Right ventricle myocardium inferior (tissue), 1 donor: ENCODE results near the gene ANKRD40CL. TPM values are rescaled to one million over a fixed set of nuclear protein-coding genes. Genes with fewer than 3 reads are reported as not detected.
"Not testable (repeated sequence)": the region's sequence is repeated elsewhere in the genome, so short reads cannot be mapped to it uniquely, and the experiment has no call there.

Experiments used
- ATAC-seq: fragments of 200-7000 bp; cut with Tn5 transposase; one replicate; pipeline ENCODE4 v1.9.1; 2020; ENCODE audit warnings: mild to moderate bottlenecking, moderate library complexity
- DNase-seq: peaks from one replicate; pipeline ENCODE4 v3.0.0; 2021; ENCODE audit errors: missing footprints
- intact Hi-C: fragments of 100-400 bp; cut with DNase I; formaldehyde crosslinking; loops from one replicate; pipeline ENCODE4 v1.11.0; 2022
- long read RNA-seq: library from polyadenylated mRNA; unstranded; transcript quantifications from one replicate; pipeline ENCODE4 v2.0.0, GENCODE V29; 2021
- total RNA-seq: library from RNA; stranded (reverse); fragmentation: NEBNext Ultra II Directional; extraction: Animal tissue kit (Norgen Biotek cat#: 25700); gene quantifications from one replicate; pipeline ENCODE4 v1.2.1, GENCODE V29; 2021
- donor health status: DM: no; HTN: yes; CAD: no; lungs with severe emphysema.

ANKRD40CL gene
- total RNA-seq: not detected
- long read RNA-seq: 0 reads

- ATAC-seq (no peak), DNase-seq (no peak)
- intact Hi-C loops: no loop called here
These were observed at the start of gene ANKRD40CL for GRCh38 chr17:50767446-50767845. Gene ANKRD40CL, minus strand, starts transcription at chr17:50767518. Its CDS starts 605 bp downstream, at chr17:50766913.

DNA sequence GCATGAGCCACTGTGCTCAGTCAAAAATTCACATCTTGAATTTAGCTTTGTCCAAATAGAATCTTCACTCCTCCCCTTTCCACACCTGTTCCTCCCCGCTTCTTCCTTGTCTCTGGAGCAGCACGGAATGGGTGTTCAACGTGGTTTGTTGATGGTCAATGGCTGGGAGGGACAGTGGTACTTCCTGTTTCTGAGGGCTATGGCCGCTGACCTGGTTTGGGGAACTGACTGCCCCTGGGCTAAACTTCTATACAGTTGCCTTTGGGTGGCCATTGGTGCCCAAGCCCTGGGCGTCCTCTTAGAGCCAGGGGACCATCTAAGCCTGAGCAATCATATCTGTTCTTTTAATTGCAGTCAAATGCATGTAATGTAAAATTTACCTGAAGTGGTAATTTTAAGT is 49.0 kb upstream of the ANKRD40CL start:
- DNase-seq (no peak), ATAC-seq (no peak)
- intact Hi-C loops: loop anchor here (2.0 kb wide), 1 partner anchor 25 kb away; no protein-coding TSS in a partner anchor

DNA sequence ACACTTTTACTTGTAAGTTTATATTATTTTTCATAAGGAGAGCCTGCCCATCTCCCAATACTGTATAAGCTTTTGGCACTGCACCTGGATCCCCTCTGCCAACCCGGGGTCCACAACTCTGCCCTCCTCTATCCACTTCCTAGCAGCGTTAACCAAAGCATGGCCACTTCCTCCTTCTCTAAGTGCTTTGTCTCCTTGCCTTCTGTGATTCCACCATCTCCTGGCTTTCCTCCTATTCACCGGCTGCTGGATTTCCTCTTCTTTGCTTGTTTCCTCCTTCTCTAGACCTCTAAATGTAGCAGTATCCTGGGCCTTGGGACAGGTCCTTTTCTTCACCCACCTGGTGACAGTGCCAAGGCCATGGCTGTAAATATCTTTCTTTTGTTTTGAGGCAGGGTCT is 48.1 kb upstream of the ANKRD40CL start:
- DNase-seq (no peak), ATAC-seq (no peak)
- intact Hi-C loops: no loop called here

DNA sequence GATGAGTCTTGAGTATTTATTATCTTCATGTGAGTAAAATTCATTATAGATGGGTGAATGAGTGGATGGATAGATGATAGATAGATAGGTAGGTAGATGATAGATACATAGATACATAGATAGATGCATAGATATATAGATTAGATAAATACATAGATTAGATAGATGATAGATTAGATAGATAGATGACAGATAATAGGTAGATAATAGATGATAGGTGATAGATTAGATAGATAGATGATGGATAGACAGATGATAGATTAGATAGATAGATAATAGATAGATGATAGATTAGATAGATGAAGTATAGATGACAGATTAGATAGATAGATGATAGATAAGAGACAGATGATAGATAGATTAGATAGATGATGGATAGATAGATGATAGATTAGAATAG is 46.3 kb upstream of the ANKRD40CL start:
- no peak for ATAC-seq

GRCh38 chr17:50808888-50809287 is 41.6 kb upstream of the ANKRD40CL start:
- ATAC-seq: no peak
- intact Hi-C loops: no loop called here

More for the DNA sequence above, 46.3 kb upstream of the ANKRD40CL start:
- intact Hi-C loops: no loop called here
- DNase-seq: no peak

DNA sequence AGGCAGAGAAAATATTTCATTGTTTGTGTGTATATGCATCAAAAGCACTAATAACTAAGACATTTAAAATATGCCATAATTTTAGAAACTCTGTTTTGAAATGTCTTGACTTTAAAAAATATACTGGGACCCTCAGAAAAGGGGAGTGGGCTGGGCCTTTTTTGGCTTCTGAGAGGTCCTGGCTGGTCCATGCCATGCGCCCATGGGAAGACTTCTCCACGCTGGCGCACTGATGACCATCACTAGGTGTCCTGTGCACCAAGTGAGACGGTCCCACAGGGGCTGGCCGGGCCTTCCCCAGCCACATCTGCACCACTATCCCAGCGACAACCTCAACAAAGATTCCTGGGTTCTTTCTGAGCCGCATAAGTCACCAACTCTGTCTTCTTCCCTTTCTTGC is 41.1 kb upstream of the ANKRD40CL start:
- DNase-seq (no peak), ATAC-seq (no peak)
- intact Hi-C loops: no loop called here

More at GRCh38 chr17:50808888-50809287, 41.6 kb upstream of the ANKRD40CL start:
- no peak for DNase-seq

DNA sequence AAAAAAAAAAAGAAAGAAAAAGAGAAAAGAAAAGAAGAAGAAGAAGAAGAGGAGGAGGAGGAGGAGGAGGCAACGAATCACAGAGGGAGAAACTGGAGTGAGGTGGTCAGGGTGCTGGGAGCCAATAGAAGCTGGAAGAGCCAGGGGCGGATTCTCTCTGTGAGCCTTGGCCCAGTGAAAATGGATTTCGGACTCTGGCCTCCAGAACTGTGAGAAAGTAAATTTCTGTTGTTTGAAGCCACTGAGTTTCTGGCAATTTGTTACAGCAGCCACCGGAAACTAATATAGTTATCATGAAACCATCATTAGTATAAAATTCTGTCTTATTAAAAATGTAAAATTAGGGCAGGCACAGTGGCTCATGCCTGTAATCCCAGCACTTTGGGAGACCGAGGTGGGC is 40.4 kb upstream of the ANKRD40CL start:
- intact Hi-C loops: no loop called here
- ATAC-seq: no peak
- DNase-seq: no peak

- intact Hi-C loops: no loop called here
- ATAC-seq (no peak), DNase-seq (no peak)
These were observed 39.7 kb upstream of the ANKRD40CL start for GRCh38 chr17:50807009-50807408.

GRCh38 chr17:50806141-50806643 is 38.9 kb upstream of the ANKRD40CL start:
- intact Hi-C loops: no loop called here
- ATAC-seq: peak; percentile 28

GRCh38 chr17:50805486-50805885 is 38.2 kb upstream of the ANKRD40CL start:
- no peak for ATAC-seq
- intact Hi-C loops: no loop called here
- no peak for DNase-seq

More at GRCh38 chr17:50806141-50806643, 38.9 kb upstream of the ANKRD40CL start:
- DNase-seq: no peak

GRCh38 chr17:50804749-50805475 is 37.6 kb upstream of the ANKRD40CL start:
- intact Hi-C loops, DNase-seq, ATAC-seq: not testable (repeated sequence)

DNA sequence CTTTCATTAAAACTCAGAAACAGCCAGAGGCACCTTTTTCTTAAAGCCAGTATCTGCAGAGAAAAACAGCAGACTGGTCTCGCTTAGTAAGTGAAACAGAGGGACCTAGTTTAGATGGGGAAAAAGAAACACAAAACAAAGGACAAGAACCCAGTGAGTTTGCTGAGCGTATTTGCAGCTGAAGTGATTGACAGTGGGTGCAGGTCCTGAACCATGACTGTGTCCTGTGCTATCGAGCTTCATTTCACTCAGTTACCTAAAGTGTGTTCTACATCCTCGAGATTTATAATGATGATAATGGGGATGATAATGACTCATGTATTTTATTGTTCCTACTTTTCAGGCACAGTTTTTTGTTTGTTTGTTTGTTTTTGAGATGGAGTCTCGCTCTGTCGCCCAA is 36.4 kb upstream of the ANKRD40CL start:
- DNase-seq: no peak
- intact Hi-C loops: no loop called here
- no peak for ATAC-seq

DNA sequence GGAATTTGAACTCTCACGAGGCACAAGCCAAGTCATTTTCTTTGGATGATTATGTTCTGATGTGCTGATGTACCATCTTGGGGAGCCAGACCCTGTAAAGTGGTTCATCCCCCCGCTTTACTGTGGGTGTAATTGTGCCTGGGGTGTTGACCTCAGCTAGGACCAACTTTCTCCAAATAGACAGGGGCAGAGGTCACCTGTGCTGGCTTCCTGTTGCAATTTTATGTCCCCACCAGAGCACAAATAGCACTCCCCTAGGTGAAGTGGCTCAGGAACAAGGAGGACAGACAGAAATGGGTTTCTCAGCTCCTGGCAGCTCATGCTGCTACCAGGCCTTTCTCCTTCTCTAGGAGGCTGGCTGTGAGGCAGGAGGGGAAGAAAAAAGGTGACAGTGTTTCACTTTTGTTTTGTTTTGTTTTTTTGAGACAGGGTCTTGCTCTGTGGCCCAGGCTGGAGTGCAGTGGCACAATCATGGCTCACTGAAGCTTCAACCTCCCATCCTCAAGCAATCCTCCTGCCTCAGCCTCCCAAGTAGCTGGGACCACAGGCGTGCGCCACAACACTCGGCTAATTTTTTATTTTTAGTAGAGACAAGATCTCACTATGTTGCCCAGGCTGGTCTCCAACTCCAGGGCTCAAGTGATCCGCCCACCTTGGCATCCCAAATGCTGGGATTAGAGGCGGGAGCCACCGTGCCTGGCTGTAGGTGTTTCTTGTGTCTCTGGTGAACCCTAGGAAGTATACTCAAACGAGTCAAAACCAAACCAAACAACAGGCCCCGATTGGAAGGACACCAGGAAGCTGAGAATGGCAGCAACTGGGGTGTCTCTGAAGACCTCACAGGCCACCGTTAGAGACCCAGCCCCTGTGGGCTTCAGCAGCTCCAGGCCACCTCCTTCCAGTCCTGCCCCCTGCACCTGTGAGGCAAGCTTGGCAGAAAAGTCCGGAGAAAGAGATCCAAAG is 35.6 kb upstream of the ANKRD40CL start:
- DNase-seq (no peak), ATAC-seq (no peak)
- intact Hi-C loops: no loop called here

DNA sequence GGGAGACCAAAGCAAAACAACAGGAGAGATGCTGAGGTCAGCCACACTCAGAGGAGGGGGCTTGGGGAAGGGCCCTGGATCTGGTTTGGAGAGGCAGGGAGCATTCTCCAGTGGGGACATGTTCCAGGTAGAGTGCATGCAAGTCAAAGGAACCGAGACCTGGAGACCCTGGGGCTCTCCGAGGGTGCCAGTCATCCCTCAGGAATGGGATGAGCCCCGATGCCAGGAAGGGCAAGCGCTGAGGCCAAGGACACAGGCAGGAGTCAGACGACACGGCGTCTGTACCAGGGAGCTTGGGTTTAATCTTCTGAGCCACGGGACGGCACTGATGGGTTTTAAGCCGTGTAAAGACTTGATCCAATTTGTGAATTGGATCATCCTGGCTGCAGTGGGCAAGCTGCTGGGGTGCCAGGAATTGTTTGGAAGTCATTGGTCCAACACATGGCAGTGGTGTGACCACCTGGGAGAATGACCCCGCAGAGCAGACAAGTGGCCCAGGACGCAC is 32.9 kb upstream of the ANKRD40CL start:
- DNase-seq: no peak
- ATAC-seq: no peak
- intact Hi-C loops: no loop called here

GRCh38 chr17:50799582-50799981 is 32.3 kb upstream of the ANKRD40CL start:
- intact Hi-C loops: no loop called here
- DNase-seq: no peak
- no peak for ATAC-seq

GRCh38 chr17:50798424-50799288 is 31.3 kb upstream of the ANKRD40CL start:
- intact Hi-C loops: no loop called here
- no peak for DNase-seq
- ATAC-seq: no peak

DNA sequence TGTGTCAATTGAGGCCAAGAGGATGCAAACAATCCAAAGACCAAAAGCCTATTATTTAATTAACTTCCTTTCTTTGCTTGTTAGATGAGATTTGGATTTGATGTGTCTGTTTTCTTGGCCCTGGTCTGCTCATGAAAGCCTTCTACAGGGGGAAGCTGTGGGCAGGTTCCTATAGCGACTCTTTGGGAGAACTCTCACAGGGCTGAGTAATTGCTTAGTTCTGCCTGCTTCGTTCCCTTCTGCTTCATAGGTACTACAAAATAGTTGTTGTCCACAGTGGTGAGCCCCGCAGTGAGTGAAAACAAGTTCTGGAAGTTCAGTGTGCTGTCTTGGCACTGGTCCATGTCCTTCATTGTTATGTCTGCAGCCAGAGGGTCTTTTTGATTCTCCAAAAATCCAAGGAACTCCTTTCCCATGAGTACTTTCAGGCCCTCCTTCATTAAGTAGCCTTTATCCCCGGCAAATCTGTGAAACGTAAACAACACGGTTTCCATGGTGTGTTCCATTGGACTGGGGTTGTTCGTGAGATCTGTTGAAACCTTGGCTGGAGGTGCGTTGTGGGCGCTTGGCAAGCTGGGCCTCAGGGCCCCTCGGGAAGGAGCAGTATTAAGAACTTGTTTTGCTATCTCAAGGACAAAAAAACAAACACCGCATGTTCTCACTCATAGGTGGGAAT is 30.0 kb upstream of the ANKRD40CL start:
- ATAC-seq (no peak), DNase-seq (no peak)
- intact Hi-C loops: no loop called here

DNA sequence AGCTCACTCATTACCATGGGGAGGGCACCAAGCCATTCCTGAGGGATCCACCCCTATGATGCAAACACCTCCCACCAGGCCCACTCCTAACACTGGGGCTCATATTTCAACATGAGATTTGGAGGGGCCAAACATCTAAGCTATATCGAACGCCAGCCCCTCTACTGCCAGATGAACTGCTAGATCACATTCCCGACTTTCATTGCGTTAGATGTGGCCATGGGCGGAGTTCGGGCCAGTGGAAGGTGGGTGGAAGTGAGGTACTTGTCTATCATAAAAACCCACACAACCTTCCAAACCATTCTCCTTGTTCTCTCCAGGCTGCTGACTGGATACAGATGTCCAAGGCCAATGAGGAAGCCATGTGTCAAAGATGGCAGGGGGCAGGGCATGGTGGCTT is 27.0 kb upstream of the ANKRD40CL start:
- ATAC-seq (no peak), DNase-seq (no peak)
- intact Hi-C loops: no loop called here
